A172 (cell line): ENCODE measurements around the gene NPR3. TPM values are rescaled to one million over a fixed set of nuclear protein-coding genes. Genes with fewer than 3 reads are reported as not detected.

Experiments used
- DNase-seq: peaks from one replicate; pipeline ENCODE4 v3.0.0-alpha.2; 2015; ENCODE audit warnings: low spot score
- total RNA-seq: library from RNA; depleted of rRNA; stranded (reverse); fragments of >200 nt; shearing (Covaris generic); gene quantifications from 2 replicates; pipeline ENCODE4 v1.2.3, GENCODE V29; 2014

Gene NPR3
- total RNA-seq, 1 experiment from 2014 or later: 0.28 TPM

DNA sequence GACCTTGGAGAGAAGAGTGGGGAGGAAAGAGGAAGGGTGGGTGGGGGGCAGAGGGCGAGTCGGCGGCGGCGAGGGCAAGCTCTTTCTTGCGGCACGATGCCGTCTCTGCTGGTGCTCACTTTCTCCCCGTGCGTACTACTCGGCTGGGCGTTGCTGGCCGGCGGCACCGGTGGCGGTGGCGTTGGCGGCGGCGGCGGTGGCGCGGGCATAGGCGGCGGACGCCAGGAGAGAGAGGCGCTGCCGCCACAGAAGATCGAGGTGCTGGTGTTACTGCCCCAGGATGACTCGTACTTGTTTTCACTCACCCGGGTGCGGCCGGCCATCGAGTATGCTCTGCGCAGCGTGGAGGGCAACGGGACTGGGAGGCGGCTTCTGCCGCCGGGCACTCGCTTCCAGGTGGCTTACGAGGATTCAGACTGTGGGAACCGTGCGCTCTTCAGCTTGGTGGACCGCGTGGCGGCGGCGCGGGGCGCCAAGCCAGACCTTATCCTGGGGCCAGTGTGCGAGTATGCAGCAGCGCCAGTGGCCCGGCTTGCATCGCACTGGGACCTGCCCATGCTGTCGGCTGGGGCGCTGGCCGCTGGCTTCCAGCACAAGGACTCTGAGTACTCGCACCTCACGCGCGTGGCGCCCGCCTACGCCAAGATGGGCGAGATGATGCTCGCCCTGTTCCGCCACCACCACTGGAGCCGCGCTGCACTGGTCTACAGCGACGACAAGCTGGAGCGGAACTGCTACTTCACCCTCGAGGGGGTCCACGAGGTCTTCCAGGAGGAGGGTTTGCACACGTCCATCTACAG lies 760 bp downstream of the NPR3 start:
- DNase-seq: no peak

DNA sequence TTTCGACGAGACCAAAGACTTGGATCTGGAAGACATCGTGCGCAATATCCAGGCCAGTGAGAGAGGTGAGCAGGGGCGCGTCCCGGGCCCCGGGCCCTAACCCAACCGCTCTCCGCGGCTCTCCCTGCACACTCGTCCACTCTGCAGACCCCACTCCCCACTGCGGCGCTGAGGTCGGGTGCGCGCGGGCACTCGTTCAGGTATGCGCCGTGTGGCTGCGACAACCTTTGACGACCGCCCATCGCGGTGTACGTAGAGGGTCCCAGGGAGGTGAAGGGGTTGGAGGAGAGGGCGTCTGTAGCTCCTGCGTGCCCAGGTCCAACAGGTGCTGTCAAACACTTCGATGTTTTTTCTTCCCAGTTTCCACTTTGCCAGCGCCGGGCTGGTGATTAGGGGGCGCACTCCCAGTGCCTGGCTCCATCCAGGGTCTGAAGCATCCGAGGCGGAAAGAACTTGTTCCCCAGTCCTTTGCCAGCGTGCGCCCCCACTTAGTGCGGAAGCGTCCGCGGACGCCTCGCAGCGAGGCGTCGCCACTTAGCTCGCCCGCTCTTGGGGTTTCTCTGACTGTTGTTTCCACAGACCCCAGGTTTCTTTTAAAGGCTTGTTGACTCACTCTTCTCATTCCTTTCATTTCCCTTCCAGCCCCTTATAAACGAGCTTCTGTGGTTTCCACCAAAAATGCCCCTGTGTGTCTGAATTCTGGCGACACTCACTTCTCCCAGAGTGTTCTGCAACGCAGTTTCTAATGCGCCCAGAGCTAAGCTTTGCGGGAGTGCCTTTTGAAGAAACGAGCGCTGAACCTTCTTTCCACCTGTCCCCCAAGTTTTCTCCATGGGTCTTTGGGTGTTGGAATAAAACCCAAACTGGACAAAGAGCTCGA lies 1.6 kb downstream of the NPR3 start:
- no peak for DNase-seq

DNA sequence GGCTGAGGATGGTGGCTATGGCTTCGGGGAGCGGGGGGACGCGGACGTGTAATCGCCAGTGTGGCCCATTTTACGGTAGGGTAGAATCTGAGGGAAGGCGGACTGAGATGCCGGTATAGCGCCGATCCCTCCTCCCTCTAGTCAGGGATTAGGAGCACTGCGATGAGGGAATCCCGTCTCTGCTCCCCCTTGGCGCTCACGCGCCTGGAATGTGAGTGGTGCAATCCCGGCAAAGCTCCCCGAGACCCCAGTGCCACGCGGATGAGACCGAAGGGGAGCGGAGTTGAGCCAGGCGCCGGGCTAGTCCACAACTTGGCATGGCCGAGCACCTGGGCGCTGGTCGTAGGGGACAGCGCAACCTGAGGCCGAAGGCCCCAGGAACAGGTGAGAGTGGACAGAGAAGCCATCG lies 2.2 kb downstream of the NPR3 start:
- DNase-seq: no peak

DNA sequence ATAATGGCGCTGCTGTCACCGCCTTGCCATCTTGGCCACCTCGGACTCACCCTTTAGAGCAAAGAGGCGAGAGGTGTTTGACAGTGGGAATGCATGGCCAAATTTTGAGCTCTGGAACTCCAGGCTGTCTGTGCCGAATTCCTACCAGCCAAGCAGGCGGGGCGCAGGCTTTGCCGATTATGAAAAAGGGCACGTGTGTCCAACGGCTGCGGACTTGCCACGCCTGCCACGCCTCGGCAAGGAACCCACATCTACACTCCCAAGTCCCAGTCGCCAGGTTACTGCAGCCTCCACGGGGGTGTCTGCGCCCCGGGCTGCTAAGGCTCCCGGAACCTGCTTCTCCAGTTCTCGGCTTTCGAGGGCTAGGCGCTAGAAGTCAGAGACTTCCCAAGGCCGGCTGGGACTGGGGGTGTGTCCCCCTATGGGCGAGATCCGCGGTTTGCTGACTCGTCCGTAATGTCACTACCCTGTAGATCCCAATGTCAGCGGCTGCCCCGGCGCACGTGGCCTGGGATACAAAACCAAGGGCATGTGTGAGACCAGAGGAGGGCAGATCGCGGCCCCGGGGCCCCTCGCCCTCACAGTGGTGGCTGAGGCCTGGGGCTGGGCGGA lies 2.8 kb downstream of the NPR3 start:
- no peak for DNase-seq

GRCh38 chr5:32714836-32715235 lies 3.7 kb downstream of the NPR3 start:
- DNase-seq: no peak

DNA sequence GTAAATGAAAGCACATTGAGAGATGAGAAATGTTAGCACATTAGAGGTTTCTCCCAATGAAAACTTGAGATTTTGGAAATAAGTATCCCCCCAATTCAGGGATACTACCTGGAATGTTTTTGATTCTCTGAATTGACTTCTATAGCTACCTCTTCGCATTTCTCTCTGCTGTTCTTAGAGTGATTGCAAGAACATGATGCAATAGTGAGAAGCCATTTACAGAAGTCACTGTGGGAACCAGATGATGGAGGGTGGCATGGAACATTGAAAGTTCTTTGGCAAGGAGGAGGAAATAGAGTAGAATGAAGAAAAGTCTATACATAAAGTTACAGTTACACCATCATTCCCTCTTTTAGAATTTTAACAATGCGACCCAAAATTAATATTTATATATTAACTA lies 9.2 kb downstream of the NPR3 start:
- DNase-seq: no peak

DNA sequence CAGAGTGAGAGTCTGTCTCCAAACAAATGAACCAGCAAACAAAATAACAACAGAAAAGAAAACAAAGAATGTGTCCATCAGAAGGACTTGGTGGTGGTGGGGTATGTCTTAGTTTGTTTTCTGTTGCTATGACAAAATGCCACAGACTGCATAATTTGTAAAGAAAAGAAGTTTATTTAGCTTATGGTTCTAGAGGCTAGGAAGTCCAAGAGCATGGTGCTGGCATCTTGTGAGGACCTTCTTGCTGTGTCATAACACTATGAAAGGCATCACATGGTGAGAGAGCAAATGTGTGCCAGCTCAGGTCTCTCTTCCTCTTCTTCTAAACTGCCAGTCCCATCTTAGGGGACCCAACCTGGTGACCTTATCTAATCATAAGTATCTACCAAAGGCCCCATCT lies 10.5 kb downstream of the NPR3 start:
- no peak for DNase-seq

DNA sequence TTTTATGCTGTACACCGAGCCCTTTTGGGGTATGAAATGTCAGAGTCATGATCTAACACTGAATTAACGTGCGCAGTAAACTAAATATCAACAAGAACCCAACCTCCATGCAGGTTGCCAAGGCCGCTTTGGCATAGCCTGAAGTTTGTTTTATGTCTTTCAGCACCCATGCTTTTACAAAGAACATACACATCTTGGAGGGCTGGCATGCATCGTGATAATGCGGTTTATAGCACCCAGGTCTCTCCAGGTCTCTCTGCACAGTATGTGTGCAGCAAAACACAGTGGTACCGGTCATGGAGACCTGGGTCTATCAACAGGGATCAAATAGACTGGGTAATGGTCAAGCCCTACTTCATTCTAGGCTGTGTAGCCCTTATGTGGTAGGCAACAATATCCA lies 11.8 kb downstream of the NPR3 start:
- no peak for DNase-seq

GRCh38 chr5:32724526-32724925 lies 13.4 kb downstream of the NPR3 start:
- DNase-seq: no peak

DNA sequence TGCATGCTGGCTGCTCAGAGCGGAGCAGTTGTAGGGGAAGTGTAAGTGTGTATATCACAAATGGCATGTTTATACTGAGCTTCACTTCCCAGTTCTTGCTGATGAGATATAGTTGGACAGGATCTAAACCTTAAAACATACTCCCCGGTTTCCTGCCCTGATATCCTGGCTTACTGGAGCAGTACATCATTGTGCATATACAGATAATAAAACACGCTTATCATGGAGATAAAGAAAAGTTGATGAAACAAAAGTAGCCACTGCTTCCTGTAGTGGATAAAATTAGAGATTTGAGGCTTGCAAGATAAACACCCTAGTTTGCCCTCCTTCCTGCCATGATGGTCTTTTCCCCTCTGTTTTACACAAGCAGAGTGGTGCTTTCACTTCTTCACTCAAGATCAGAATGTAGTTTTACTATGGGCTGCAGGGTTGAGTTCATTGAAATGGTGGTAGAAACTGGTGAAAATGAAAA lies 15.0 kb downstream of the NPR3 start:
- no peak for DNase-seq

DNA sequence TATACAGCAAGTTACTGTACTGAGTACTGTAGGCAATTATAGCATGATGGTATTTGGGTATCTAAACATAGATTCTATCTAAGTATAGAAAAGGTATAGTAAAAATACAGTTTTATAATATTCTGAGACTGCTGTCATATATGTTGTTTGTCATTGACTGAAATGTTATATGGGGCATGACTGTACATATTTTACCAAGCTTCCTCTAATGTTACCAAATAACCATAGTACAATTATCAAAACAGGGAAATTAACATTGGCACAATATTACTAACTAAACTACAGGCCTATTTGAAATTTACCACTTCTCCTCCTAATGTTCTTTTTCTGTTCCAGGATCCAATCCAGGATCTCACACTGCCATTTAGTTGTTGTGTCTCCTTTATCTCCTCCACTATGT lies 18.5 kb downstream of the NPR3 start:
- DNase-seq: no peak

GRCh38 chr5:32733590-32734340 lies 22.6 kb downstream of the NPR3 start:
- DNase-seq: no peak

DNA sequence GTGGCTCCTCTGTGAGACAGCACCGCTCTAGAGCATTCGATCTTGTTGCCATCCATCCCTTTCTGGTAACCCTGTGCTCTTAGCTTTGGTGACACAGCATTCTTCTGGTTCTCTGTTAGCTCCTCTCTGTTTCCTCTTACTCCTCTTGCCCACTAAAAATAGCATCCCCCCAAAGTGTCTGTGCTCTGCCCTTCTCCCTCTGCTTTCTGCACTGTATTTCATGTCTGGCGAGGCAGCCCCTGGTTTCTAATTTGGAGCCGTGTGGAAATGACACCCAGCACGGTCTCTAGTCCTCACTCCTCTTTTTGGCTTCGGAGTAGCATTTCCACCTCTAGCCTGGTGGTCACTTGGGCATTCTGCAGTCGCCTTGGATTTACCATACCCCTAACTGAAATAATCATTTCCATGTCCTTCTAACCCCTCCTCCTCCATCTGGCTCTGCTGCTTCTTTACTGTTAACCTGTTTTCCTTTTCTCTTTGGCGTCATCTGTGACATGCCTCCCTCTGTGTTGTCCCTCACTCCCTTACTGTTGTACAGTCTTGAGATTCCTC lies 23.8 kb downstream of the NPR3 start:
- DNase-seq: no peak

DNA sequence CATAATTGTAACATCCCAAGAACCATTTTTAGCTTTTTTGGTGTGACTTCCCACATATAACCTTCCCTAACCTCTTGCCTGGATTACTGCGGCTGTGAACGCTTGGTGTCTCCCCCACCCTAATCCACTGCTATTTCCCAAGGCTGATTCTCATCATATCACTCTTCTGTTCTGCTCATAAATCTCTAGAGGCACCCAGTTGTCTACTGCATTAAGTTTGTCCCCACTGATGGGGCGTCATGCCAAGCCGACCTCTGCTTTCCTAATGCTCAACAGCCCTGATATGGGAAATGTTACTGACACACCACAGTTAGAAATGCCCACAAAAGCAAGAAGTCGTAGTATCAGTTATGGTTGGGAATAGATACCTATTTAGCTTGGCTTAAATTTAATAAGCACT lies 24.4 kb downstream of the NPR3 start:
- DNase-seq: no peak

DNA sequence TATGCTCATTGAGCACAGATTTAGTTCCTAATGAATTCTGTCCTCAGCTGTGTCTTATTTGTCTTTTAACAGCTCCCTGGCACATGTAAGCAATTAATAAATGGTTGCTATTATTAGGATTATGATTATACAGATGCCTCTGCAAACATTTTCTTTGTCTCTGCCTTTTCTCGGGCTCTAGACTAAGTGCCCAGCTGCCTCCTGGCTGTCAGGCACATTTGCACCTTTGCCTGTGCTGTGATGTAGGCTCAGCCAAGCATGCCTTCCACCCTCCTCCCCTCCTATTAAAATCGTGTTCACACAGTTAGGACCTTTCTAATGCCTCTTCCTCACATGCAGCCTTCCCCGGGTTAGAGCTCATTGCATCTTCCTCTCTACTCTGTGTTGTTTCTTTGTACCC lies 25.7 kb downstream of the NPR3 start:
- DNase-seq: no peak

DNA sequence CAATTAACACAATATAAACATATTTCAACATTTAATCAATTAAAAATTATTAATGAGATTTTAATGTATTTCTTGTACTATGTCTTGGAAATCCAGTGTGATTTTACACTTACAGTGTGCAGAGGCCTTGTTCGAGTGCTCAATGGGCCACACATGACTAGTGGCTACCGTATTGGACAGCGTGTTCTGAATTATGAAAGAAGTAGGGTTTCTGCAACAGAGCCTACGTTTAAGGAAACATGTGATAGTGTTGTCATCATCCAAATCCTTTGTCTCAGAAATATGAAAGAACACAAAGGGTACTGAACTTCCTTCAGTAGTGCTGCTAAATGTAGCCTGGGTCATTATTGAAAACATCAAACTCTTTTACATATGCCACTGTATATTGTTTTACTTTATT lies 29.5 kb downstream of the NPR3 start:
- DNase-seq: no peak

DNA sequence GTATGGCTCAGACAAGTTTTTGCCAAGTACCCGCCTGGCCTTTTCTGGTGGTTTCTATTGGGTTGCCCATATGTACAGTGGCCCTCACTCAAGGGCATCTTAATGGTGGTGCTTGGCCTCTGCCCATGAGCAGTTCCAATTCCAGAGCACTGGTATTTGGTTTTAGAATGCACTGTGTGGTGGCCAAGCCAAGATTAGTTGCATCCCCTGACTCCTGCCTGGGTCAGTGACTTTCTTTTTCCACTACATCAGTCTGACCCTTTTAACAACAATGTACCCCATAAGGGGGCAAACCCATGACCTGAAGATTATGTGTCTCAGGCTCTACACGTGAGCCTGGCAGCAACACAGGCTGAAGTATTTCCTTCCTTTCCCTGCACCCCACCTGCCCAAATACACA lies 34.2 kb downstream of the NPR3 start:
- DNase-seq: no peak

DNA sequence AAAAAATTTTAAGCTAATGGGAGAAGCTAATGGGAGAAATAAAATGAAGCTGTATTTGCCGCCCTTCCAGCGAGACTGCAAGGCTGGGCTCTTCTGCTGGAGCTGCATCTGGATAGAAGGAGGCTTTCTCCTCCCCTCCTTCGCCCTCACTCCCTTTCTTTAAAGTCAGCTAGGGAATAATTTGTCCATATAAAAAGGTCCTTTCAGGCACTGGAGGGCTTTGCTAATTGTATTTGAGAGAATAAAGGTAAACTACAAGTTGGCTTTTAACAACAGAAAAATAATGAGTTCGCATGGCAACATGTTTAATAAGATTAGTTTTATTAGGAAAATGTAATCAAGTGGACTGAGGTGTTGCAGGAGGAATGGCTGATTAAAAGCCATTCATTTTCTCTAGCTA lies 41.3 kb downstream of the NPR3 start:
- no peak for DNase-seq

- DNase-seq: no peak
Measured at GRCh38 chr5:32753051-32753450, 41.9 kb downstream of the NPR3 start.

- no peak for DNase-seq
Measured at GRCh38 chr5:32753765-32754164, 42.6 kb downstream of the NPR3 start.

- DNase-seq: no peak
Measured at GRCh38 chr5:32754284-32754683, 43.2 kb downstream of the NPR3 start.
